Endothelial cell of umbilical vein (primary cell): ENCODE data around the gene CACNA2D3. TPM values are rescaled to one million over a fixed set of nuclear protein-coding genes. Genes with fewer than 3 reads are reported as not detected.
"Not testable (repeated sequence)": the region's sequence is repeated elsewhere in the genome, so short reads cannot be mapped to it uniquely, and the experiment has no call there.

Experiments used
- BruUV-seq: library from RNA; stranded (reverse); fragments of 400-500 nt; replicated peaks from 2 replicates; lab custom pipeline; 2021; lab: Mats Ljungman, UMichigan
- CTCF ChIA-PET: fragments of 300-600, 350-600 bp; sonication (Branson Sonifier 250); formaldehyde crosslinking; loops from one replicate; lab custom pipeline; 2021; ENCODE audit warnings: antibody characterized with exemption, inconsistent platforms; lab: Charles Lee
- POLR2A ChIA-PET: fragments of 300-600, 350-600 bp; sonication (Branson Sonifier 250); formaldehyde crosslinking; loops from one replicate; lab custom pipeline; 2021; ENCODE audit warnings: antibody characterized with exemption, inconsistent platforms; lab: Charles Lee
- DNase-seq: peaks from one replicate; pipeline ENCODE4 v3.0.0-alpha.2; 2011; ENCODE audit warnings: low read depth, low spot score
- FAIRE-seq: peaks from 2 replicates; lab custom pipeline; 2011; peaks lifted over from hg19 to GRCh38; lab: Jason Lieb, UNC
- H2AFZ ChIP-seq: 2 replicates; pipeline ENCODE4 v1.6.0; 2012; ENCODE audit warnings: low read depth, low read length, control low read depth, inconsistent platforms
- H3K27ac ChIP-seq: 2 replicates; pipeline ENCODE4 v1.5.1; 2011; ENCODE audit warnings: low read depth, mild to moderate bottlenecking, control low read depth, low read length, moderate library complexity; ENCODE audit not compliant: insufficient read depth
- H3K27me3 ChIP-seq, 2 experiments: 2 replicates each; pipeline versions ENCODE4 v1.6.0 to v1.6.1; 2011; ENCODE audit warnings: low read length in 2 of 2, mixed read lengths in 1 of 2; ENCODE audit not compliant: control insufficient read depth in 2 of 2, insufficient read depth in 2 of 2
- H3K36me3 ChIP-seq, 2 experiments: 2 replicates in 1 of 2; 3 replicates in 1 of 2; pipeline ENCODE4 v1.5.1; 2011; ENCODE audit warnings: low read length in 2 of 2, mild to moderate bottlenecking in 1 of 2, moderate library complexity in 1 of 2; ENCODE audit not compliant: control insufficient read depth in 2 of 2, insufficient read depth in 2 of 2; ENCODE audit errors: extremely low read depth in 1 of 2
- H3K4me1 ChIP-seq: 3 replicates; pipeline ENCODE4 v1.5.1; 2011; ENCODE audit warnings: mild to moderate bottlenecking, low read length; ENCODE audit not compliant: control insufficient read depth, insufficient read depth; ENCODE audit errors: extremely low read depth
- H3K4me2 ChIP-seq: 2 replicates; pipeline ENCODE4 v1.6.1; 2011; ENCODE audit warnings: low read length, control low read depth, mixed read lengths; ENCODE audit not compliant: insufficient read depth
- H3K4me3 ChIP-seq, 3 experiments: fragments of 200-600 bp in 1 of 3; sonication (generic), shearing (Covaris generic) in 1 of 3; replicated peaks in 1 of 3; 2 replicates each; pipeline ENCODE4 v1.5.1; 2011 to 2016; ENCODE audit warnings: control low read depth in 3 of 3, low read length in 3 of 3, mild to moderate bottlenecking in 2 of 3, inconsistent platforms in 1 of 3, low read depth in 1 of 3, moderate library complexity in 1 of 3; ENCODE audit not compliant: insufficient read depth in 1 of 3
- H3K79me2 ChIP-seq: 2 replicates; pipeline ENCODE4 v1.6.0; 2012; ENCODE audit warnings: low read length, inconsistent platforms; ENCODE audit not compliant: control insufficient read depth, insufficient read depth
- H3K9ac ChIP-seq: replicated peaks from 2 replicates; pipeline ENCODE3; 2011; ENCODE audit warnings: low read length, control low read depth; ENCODE audit not compliant: insufficient read depth; ENCODE audit errors: extremely low read depth
- H3K9me1 ChIP-seq: replicated peaks from 3 replicates; pipeline ENCODE4 v1.6.0; 2011; ENCODE audit warnings: mild to moderate bottlenecking, low read length; ENCODE audit not compliant: control insufficient read depth, insufficient read depth; ENCODE audit errors: extremely low read depth
- H3K9me3 ChIP-seq: replicated peaks from 2 replicates; pipeline ENCODE4 v1.5.1; 2012; ENCODE audit warnings: low read length, inconsistent platforms; ENCODE audit not compliant: control insufficient read depth, insufficient read depth
- H4K20me1 ChIP-seq: replicated peaks from 2 replicates; pipeline ENCODE3; 2011; ENCODE audit warnings: mild to moderate bottlenecking, low read length; ENCODE audit not compliant: control insufficient read depth, insufficient read depth; ENCODE audit errors: extremely low read depth
- CTCF ChIP-seq, 2 donors: IDR thresholded peaks; 1 replicate in 1 of 2; 2 replicates in 1 of 2; pipeline ENCODE4 v1.5.1; 2011; ENCODE audit warnings: low read length in 2 of 2, mild to moderate bottlenecking in 2 of 2, moderate library complexity in 2 of 2, control low read depth in 1 of 2, inconsistent platforms in 1 of 2, low read depth in 1 of 2; ENCODE audit not compliant: insufficient read depth in 1 of 2; ENCODE audit errors: extremely low read depth in 1 of 2
- EZH2 ChIP-seq: IDR thresholded peaks from 2 replicates; pipeline ENCODE4 v1.6.1; 2012; ENCODE audit warnings: borderline replicate concordance, low read depth, mild to moderate bottlenecking, moderate library complexity, low read length, inconsistent platforms; ENCODE audit not compliant: severe bottlenecking
- FOS ChIP-seq: IDR thresholded peaks from 2 replicates; pipeline ENCODE4 v1.6.1; 2011; ENCODE audit warnings: mild to moderate bottlenecking, low read length, moderate library complexity, borderline replicate concordance; ENCODE audit not compliant: insufficient read depth
- GATA2 ChIP-seq: IDR thresholded peaks from 2 replicates; pipeline ENCODE4 v1.7.0; 2011; ENCODE audit warnings: low read depth, mild to moderate bottlenecking, moderate library complexity, mixed read lengths, low read length; ENCODE audit not compliant: insufficient read length, insufficient read depth
- JUN ChIP-seq: IDR thresholded peaks from 2 replicates; pipeline ENCODE4 v1.6.1; 2011; ENCODE audit warnings: borderline replicate concordance, low read depth; ENCODE audit not compliant: insufficient read length, insufficient read depth
- MAX ChIP-seq: IDR thresholded peaks from 2 replicates; pipeline ENCODE4 v1.6.1; 2011; ENCODE audit not compliant: insufficient read depth, insufficient read length
- MYC ChIP-seq: IDR thresholded peaks from one replicate; pipeline ENCODE4 v1.6.1; 2011; ENCODE audit warnings: mild to moderate bottlenecking, low read depth, low read length
- POLR2A ChIP-seq: IDR thresholded peaks from 2 replicates; pipeline ENCODE4 v1.6.1; 2012; ENCODE audit warnings: low read depth, mild to moderate bottlenecking, control low read depth, low read length
- POLR2AphosphoS5 ChIP-seq: IDR thresholded peaks from 2 replicates; pipeline ENCODE4 v1.6.1; 2012; ENCODE audit warnings: low read depth, mild to moderate bottlenecking, control low read depth, low read length, moderate library complexity; ENCODE audit not compliant: insufficient read depth
- dilution Hi-C: fragments of 300-500 bp; cut with MboI; formaldehyde crosslinking; loops from one replicate; pipeline ENCODE4 v1.15.0; 2019; ENCODE audit warnings: low sequenced_read_pairs; ENCODE audit not compliant: extremely low pct_ligation_motif_present
- intact Hi-C: fragments of 100-400 bp; cut with micrococcal nuclease; formaldehyde crosslinking; loops from one replicate; pipeline ENCODE4 v1.10.0; 2022
- polyA plus RNA-seq, 4 experiments: library from polyadenylated mRNA; depleted of rRNA in 3 of 4; stranded (reverse) in 3 of 4; unstranded in 1 of 4; fragments of >200 nt; gene quantifications; 2 replicates each; pipeline versions ENCODE4 v1.2.1 to v1.2.3, GENCODE V29; 2011 to 2012; ENCODE audit warnings: missing spikeins in 1 of 4
- total RNA-seq: library from RNA; stranded (reverse); gene quantifications from 2 replicates; pipeline ENCODE4 v1.2.3, GENCODE V29; 2021

Gene CACNA2D3
- total and polyA plus RNA-seq, 2 donors (not counting 3 experiments of a cell fraction or from before 2014, with no cell fraction given): not detected

- H3K4me2 ChIP-seq: no peak overlapping the region
- BruUV-seq: no TSS peak
- no peak overlapping the region for H3K27ac ChIP-seq
- H3K27me3 ChIP-seq: no peaks in the 10 kb centered on the region
- H3K79me2 ChIP-seq: no peaks in the 10 kb centered on the region
- no peaks in the 10 kb centered on the region for H4K20me1 ChIP-seq
- dilution Hi-C loops: no loop called here
- no peak overlapping the region for H3K9ac ChIP-seq
- CTCF ChIA-PET: no interaction called here
- intact Hi-C loops: no loop called here
- H2AFZ ChIP-seq: no peak overlapping the region
- no peaks in the 10 kb centered on the region for H3K9me1 ChIP-seq
- TF ChIP-seq GATA2: no peak
- no peak for TF ChIP-seq MYC
- TF ChIP-seq POLR2A: no peak
- TF ChIP-seq FOS: no peak
- no peak for TF ChIP-seq POLR2AphosphoS5
- no peak for TF ChIP-seq MAX
- no peak for TF ChIP-seq CTCF (IDR thresholded peaks at IDR 0.05; ENCODE audit: extremely low read depth in 1 of 2, insufficient read depth in 1 of 2, low read depth in 1 of 2, low read length in 2 of 2)
- no peak for TF ChIP-seq JUN
- TF ChIP-seq EZH2: no peak
- H3K4me1 ChIP-seq: no peaks in the 10 kb centered on the region
- H3K36me3 ChIP-seq: no peaks in the 10 kb centered on the region
- FAIRE-seq (no peak), DNase-seq (no peak)
- no peak overlapping the region for H3K4me3 ChIP-seq
- POLR2A ChIA-PET: no interaction called here
- no peaks in the 10 kb centered on the region for H3K9me3 ChIP-seq
Observed at GRCh38 chr3:54634122-54634469, 511.7 kb downstream of the CACNA2D3 start.

- BruUV-seq, H4K20me1 ChIP-seq, POLR2A ChIA-PET, H2AFZ ChIP-seq, H3K79me2 ChIP-seq, H3K4me1 ChIP-seq, FAIRE-seq, H3K27me3 ChIP-seq, H3K9ac ChIP-seq, H3K27ac ChIP-seq, H3K4me2 ChIP-seq, H3K9me1 ChIP-seq, H3K4me3 ChIP-seq, dilution Hi-C loops, CTCF ChIA-PET, H3K9me3 ChIP-seq, H3K36me3 ChIP-seq, intact Hi-C loops, DNase-seq: not testable (repeated sequence)
Observed at GRCh38 chr3:54639790-54640372, 517.5 kb downstream of the CACNA2D3 start.
